Measurements from ENCODE around the gene DNAJC12.

GRCh38 chr10:67878133-67878532 lies 40.1 kb upstream of the DNAJC12 start:
- TF ChIP-seq, protein P1, sequence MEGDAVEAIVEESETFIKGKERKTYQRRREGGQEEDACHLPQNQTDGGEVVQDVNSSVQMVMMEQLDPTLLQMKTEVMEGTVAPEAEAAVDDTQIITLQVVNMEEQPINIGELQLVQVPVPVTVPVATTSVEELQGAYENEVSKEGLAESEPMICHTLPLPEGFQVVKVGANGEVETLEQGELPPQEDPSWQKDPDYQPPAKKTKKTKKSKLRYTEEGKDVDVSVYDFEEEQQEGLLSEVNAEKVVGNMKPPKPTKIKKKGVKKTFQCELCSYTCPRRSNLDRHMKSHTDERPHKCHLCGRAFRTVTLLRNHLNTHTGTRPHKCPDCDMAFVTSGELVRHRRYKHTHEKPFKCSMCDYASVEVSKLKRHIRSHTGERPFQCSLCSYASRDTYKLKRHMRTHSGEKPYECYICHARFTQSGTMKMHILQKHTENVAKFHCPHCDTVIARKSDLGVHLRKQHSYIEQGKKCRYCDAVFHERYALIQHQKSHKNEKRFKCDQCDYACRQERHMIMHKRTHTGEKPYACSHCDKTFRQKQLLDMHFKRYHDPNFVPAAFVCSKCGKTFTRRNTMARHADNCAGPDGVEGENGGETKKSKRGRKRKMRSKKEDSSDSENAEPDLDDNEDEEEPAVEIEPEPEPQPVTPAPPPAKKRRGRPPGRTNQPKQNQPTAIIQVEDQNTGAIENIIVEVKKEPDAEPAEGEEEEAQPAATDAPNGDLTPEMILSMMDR (IDR thresholded peaks at IDR 0.05): no peak
- TF ChIP-seq EZH2 (IDR thresholded peaks at IDR 0.05; ENCODE audit: borderline replicate concordance, insufficient read depth, low read depth, low read length, poor library complexity, severe bottlenecking): no peak
